ENCODE measurements around the gene PTPRZ1. TPM values are rescaled to one million over a fixed set of nuclear protein-coding genes. Genes with fewer than 3 reads are reported as not detected.

Gene PTPRZ1
- 69.5 and 74.2 TPM in 2 replicates for total RNA-seq (2021)
- long read RNA-seq, partial matches to known transcripts: 42 of 90 reads
- long read RNA-seq, other reads (novel, unspliced or antisense): 47 of 90 reads

GRCh38 chr7:121872831-121873288 is at the start of gene PTPRZ1:
PTPRZ1 (plus strand) TSS chr7:121873161; CDS start chr7:121873500, 339 bp downstream.
- H3K9ac ChIP-seq (ENCODE audit: extremely low read depth, insufficient read length, low read length): peak within 1 kb of the TSS; percentile 88
- H4K5ac ChIP-seq (ENCODE audit: insufficient read length, low read depth, low read length): no peak within 1 kb of the TSS
- no peak within 1 kb of the TSS for H3K23ac ChIP-seq (ENCODE audit: insufficient read length, low read depth, low read length)
- peak within 1 kb of the TSS; percentile 94 for H3K4me2 ChIP-seq (ENCODE audit: insufficient read depth, insufficient read length, low read length)
- Mint-ChIP-seq H3K4me1 (peaks cover 33 to 40% of the 10 kb centered on the region in 2 experiments), H3K4me3 (peak within 1 kb of the TSS; percentile 91 to 96), H3K9me3 (peaks cover 0 to 4% of the 10 kb centered on the region in 2 experiments; a peak in 2 of 5 replicates), H3K27ac (peak within 1 kb of the TSS; percentile 92 to 98 (median 95)), H3K27me3 (ENCODE audit: low read depth) (peaks cover 2% of the 10 kb centered on the region), H3K36me3 (ENCODE audit: insufficient read depth in 1 of 3, low read depth in 3 of 3) (peaks cover 11% of the 10 kb centered on the region in 3 experiments)
- no peaks in the 10 kb centered on the region for H4K20me1 ChIP-seq (ENCODE audit: control insufficient read depth, insufficient read depth, insufficient read length)
- peak; percentile 77 for DNase-seq
- H3K4ac ChIP-seq (ENCODE audit: low read depth, low read length): no peak within 1 kb of the TSS
- H2BK12ac ChIP-seq (ENCODE audit: insufficient read length, low read depth, low read length): no peak within 1 kb of the TSS
- no peak for TF ChIP-seq CTCF (conservative IDR thresholded peaks at IDR 0.05)
- peaks cover 6% of the 10 kb centered on the region; the same call in 1 of the 2 replicates for H3K4me1 ChIP-seq (ENCODE audit: insufficient read depth, low read length)
- no peaks in the 10 kb centered on the region for H3K27me3 ChIP-seq (ENCODE audit: insufficient read depth, low read length)
- no peak within 1 kb of the TSS for H3K27ac ChIP-seq (ENCODE audit: insufficient read length, low read depth, low read length)
- H2AFZ ChIP-seq (ENCODE audit: low read length): no peak within 1 kb of the TSS
- H2BK15ac ChIP-seq (ENCODE audit: low read depth, low read length): no peak within 1 kb of the TSS
- no peak within 1 kb of the TSS for H2BK120ac ChIP-seq (ENCODE audit: low read depth, low read length, poor library complexity, severe bottlenecking)
- no peak within 1 kb of the TSS for H2AK5ac ChIP-seq (ENCODE audit: insufficient read length, low read length)
- H3K23me2 ChIP-seq (ENCODE audit: insufficient read length, low read depth, low read length, poor library complexity, severe bottlenecking): peaks cover 4% of the 10 kb centered on the region
- H3K79me2 ChIP-seq (ENCODE audit: insufficient read depth, low read length): peaks cover 33% of the 10 kb centered on the region
- no peaks in the 10 kb centered on the region for H3K9me3 ChIP-seq (ENCODE audit: control insufficient read depth, low read depth, low read length)
- peak within 1 kb of the TSS; percentile 76 for H3K14ac ChIP-seq (ENCODE audit: insufficient read depth, low read length)
- H3K18ac ChIP-seq (ENCODE audit: insufficient read length, low read depth, low read length): no peak within 1 kb of the TSS
- peaks cover 2% of the 10 kb centered on the region for H3K79me1 ChIP-seq (ENCODE audit: insufficient read depth, low read depth, low read length, poor library complexity, severe bottlenecking)
- no peak within 1 kb of the TSS for H2BK5ac ChIP-seq (ENCODE audit: insufficient read length, low read length)
- no peak within 1 kb of the TSS for H3T11ph ChIP-seq (ENCODE audit: low read length)
- no CpG with 5 or more reads among the region's 49 CpGs for WGBS (ENCODE audit: extremely low coverage, insufficient read length, low lambda C conversion rate)
- no peak within 1 kb of the TSS for H3K56ac ChIP-seq (ENCODE audit: insufficient read length, low read depth, low read length)
- H4K8ac ChIP-seq (replicated peaks; ENCODE audit: insufficient read length, low read depth, low read length): no peak within 1 kb of the TSS
- no peak within 1 kb of the TSS for H4K91ac ChIP-seq (ENCODE audit: insufficient read length, low read depth, low read length)
- H2BK20ac ChIP-seq (ENCODE audit: low read depth, low read length, poor library complexity, severe bottlenecking): no peak within 1 kb of the TSS
